NCI-H1930 (cell line): Measurements from ENCODE around the gene IZUMO4.

Experiments
- DNase-seq, 2 experiments: peaks; one replicate each; lab custom pipeline; 2025; lab: John Stamatoyannopoulos, UW

Gene IZUMO4

GRCh38 chr19:2148482-2149135 is 51.9 kb downstream of the IZUMO4 start:
- DNase-seq: no peak
